HG02973 (cell line): ENCODE data around the gene SGK1.

ENCODE experiments used
- ATAC-seq: cut with Tn5 transposase; IDR thresholded peaks from one replicate; pipeline ENCODE4 v1.9.1; 2021; ENCODE audit warnings: moderate library complexity; ENCODE audit not compliant: unreplicated experiment

The SGK1 gene

DNA sequence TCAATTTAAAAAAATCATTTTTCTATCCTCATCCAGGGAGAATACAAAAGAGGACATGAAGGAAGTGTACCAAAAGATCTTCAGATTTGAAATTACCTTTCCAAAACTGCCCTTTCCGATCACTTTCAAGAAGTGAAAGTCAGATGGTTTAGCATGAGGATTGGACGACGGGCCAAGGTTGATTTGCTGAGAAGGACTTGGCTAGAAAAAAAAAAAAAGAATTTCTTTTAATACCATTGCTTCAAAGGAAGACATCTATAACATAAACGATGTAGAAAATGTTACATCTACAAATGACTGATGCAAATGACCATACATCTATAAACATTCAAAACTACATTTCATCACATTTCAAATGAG is 144.6 kb downstream of the SGK1 start:
- ATAC-seq: no peak

DNA sequence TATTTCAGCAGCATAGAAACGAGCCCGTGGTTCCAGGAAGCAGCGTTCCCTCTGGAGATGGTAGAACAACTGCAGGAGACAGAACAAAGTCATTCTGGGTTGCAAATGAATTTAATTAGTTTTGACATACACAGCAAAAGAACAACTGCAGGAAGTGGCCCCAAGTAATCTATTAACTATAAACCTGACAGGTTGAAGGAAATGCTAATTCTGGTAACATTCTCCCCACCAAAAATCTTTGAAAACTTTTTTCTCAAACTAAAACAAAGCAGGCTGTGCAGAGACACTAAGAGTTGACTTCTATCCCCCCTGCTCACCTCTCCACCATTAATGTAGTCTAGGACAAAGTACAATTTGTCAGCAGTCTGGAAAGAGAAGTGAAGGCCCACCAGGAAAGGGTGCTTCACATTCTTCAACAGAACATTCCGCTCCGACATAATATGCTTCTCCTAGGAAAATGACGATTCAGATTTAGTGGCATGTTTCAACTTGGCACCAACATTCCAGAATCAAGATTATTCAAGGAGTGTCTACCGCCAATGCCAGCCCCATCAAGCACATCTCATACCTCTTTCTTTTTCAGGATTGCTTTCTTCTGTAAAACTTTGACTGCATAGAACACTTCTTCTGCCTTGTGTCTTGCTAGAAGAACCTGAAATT is 145.1 kb downstream of the SGK1 start:
- no peak for ATAC-seq

DNA sequence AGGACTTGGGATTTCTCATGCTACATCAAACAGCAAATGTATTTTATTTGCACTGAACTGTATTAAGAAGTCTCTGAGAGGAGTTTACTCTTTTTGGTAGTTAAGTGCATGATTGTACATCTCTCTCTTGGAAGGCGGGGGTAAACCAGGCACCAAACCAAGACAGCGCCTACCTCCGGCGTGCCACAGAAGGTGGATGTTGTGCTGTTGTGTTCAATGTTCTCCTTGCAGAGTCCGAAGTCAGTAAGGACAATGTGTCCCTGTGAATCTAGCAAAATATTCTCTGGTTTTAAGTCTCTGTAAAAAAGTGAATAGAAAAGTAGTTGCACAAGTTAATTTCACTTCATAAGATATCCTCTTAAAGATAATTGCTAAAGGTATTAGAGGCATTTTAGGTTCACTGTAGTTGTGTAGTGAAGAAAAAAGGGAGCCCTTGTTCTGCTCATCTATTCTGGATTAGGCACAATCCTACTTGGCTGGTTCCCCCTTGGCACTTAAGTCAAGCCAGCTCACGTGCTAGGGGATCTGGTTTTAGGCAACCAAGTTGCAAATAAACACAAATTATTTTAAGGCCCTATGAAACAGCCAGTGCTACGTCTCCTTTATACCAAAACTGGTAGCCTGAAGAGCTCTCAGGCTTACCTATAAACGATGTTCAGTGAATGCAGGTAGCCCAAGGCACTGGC is 145.7 kb downstream of the SGK1 start:
- ATAC-seq: no peak

DNA sequence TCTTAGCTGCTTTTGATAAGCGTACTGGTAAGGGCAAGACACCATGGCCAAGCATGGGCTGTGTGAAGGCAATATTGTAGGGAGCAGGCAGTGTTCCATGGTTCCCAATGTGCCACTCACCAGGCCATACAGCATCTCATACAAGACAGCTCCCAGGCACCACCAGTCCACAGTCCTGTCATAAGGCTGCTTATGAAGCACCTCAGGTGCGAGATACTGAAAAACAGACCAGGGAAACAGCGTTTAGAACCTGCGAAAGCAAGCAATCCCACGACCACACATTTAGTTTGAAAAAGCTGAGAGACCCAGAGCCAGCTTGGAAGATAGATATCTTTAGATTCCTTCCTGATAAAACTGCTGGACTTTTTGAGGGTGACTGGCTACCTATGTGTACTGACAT is 146.4 kb downstream of the SGK1 start:
- no peak for ATAC-seq

DNA sequence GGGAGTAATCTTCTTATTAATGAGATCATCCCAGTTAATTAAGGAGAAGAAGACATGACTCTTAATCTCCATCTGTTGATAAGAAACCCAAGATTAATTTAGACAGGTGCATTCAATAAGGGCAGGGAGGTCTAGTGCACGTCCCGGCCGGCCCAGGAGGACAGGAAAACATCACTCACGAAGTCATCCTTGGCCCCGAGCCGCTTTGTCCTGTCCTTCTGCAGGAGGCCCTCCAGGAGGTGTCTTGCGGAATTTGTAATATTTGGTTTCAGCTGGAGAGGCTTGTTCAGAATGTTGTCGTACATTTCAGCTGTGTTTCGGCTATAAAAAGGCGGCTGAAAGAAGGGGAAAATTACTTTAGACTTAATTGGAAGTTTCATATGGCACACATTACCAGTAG is 147.1 kb downstream of the SGK1 start:
- ATAC-seq: no peak

DNA sequence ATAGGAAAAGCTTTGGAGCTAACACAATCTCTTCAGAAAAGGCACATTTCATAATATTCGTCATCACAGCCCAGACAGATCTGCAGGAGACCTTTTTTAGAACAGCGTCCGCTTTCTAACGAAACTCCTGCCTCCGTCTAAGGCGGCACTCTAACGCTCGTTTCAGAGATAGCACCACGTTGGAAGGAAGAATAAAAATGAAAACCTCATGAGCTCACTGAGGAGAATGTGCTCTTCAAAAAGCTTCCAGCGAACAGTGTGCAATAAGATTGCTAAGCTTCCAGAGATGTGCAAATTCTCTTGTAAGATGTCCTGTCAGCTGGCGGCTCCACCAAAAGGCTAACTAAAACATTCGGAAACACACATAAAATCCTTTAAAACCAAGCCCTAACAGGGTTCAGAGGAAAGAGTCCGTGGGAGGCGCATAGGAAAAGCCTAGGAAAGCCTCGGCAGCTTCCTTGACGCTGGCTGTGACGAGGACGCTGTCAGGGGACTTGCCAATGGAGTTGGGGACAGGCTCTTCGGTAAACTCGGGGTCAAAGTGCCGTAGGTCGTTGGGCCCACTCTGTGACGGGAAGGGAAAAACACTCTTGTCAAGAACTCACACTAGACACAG is 147.9 kb downstream of the SGK1 start:
- ATAC-seq: no peak

DNA sequence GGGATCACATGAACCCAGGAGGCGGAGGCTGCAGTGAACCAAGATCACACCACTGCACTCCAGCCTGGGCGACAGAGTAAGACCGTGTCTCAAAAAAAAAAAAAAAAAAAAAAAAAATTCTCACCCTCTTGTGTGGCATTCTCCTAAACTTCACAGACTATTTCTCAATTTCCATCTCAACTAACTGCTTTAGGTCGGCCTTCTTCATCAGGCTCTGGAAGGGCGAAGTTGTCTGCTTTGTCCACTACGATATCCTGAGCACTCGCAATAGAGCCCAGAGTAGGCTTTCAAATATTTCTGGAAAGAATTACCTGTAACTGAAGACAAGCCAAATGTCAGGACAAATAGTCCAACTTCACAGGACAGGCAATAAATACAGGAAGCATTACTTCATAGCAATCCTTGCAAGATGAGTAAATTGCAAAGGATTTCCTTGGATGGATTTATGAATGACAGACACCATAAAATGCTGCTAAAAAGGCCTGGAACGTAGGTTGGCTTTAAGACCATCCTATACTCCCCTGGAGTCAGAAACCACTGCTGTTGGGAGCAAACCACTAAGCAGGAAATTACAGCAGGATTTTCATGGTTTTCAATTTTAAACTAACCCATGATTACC is 149.2 kb downstream of the SGK1 start:
- ATAC-seq: no peak

DNA sequence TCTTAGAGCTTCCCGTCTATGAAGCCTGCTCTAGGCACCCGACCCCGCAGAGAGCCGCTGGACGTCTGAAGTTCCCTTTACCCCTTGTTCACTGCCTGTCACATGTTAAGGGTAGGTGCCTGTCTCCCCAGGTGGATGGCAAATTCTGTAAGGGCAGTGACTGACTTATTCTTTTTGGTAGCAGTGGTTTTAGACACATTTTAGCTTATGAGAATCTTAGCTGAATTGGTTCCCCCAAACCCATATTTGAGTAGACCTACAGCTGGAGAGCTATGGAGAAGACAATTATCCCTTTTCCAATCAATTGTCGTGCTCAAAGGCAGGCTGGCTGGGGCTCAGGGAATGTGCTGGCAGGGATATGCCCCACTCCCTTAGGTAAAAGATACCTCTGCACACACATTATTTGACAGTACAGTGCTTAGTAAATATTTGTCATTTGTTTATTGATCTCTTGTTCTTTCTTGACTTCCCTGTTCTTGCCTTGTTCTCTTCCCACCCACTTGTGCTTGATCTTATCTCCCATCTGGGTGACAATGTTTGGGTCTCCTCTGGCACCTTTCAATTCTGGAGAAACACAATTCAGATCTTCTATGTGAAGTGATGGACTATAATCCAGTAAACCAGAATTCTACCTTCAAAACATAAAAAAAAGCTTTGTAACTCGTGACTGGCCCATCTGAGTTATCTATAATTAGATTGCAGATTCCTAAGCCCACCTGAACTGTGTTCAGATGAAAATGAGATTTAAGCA is 151.2 kb downstream of the SGK1 start:
- ATAC-seq: no peak

DNA sequence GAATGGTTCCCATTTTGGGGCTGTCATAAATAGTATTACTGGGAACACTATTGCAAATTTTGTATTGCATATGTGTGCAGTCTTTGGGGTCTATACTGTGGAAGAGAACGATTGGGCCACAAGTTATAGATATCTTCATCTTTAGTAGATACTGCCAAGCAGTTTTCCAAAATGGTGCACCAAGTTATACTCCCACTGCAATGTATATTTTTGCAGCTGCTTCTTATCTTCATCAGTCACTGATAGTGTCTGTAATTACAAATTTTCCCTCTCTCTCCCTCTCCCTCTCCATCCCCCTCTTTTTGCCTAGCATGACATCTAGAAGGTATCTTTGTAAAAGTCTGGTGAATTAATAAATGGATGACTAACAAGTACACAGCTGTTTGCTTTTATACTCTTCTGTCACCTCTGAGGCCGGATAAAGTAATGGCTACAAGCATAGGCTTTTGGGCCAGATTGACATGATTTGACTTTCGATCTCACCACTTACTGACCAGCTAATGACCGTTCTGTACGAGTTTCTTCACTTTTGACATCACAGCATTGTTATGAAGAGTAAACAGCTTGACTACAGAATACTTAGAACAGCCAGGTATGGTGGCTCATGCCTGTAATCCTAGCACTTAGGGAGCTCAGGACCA is 152.2 kb downstream of the SGK1 start:
- ATAC-seq: no peak

DNA sequence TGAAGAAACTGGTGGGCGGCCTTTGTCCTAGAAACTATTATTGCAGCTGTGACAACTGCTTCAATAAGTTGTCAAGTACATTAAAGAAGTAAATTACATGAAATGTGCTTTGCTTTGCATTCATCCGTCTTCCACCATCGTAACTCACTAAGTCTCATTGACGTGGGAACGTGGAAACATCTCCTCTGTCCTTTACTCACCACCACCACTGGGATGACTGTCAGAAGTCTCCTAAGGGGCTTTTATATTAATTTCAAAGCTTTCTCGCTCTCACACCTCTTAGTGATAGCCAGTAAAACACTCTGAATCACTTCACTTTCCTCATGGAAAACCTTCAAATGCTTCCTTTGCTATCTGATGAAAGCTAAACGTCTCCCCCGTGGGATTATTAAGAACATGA is 153.6 kb downstream of the SGK1 start:
- no peak for ATAC-seq

DNA sequence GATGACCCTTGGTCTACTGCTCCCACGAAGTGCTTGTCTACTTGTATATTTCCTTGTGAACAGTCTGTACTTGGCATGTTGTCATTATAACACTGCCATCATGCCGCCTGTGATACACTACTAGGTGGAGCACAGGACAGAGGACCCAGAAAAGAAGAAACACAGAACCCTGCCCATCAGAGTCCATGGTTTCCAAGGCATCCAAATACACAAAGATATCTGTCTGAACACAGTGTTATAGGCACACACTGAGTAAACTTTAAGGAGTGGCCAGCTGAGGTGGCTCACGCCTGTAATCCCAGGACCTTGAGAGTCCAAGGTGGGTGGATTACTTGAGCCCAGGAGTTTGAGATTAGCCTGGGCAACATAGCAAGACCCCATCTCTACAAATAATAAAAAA is 155.0 kb downstream of the SGK1 start:
- no peak for ATAC-seq

DNA sequence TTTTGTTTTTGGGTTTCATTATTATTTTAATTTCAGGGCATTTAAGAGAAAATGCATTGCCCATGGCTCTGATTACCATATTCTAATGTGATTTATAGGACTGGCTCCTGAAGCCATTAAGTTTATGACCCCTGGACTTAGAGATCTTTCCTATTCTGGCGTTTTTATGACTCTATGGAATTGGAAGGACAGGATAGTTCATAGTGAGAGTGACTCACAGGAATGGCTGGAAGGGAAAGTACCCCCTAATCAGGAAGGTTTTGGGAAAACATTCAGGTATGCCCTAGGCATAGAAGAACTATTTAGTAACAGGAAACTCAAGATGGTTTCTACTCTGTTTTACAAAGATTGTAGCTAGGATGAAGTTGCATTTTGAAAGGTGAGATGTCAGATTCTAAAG is 156.9 kb downstream of the SGK1 start:
- no peak for ATAC-seq

DNA sequence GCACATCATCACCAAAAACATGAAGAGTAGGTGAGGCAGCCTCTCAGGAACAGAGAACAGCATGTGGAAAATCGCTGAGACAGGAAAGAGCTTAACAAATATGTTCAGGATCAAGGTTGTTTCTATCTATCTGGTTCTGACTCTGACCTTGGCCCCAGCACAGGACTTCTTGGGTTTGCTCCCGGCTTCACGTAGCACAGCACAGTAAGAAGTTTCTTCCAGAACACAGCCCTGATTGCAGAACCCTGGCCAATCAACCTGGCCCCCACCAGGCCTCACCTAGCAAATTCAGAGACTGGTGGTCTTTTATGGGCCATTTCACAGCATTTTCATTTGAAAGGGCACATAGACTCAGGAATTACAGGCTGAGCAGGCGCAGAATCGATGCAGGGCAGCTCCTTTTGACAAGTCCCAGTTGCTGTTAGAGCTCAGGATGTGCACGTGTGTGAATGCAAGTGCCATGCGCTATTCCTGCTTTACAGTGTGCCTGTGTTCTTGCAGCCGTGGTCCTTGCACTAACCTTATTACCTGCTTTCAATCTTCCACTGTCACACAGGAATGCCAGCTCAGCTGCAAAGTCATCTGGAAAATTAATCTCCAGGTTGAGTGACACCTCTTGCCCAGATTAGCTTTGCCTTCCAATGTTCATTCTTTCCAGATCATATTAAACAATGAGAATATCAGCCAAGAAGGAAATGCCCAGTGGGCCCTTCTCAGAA is 165.0 kb downstream of the SGK1 start:
- no peak for ATAC-seq

DNA sequence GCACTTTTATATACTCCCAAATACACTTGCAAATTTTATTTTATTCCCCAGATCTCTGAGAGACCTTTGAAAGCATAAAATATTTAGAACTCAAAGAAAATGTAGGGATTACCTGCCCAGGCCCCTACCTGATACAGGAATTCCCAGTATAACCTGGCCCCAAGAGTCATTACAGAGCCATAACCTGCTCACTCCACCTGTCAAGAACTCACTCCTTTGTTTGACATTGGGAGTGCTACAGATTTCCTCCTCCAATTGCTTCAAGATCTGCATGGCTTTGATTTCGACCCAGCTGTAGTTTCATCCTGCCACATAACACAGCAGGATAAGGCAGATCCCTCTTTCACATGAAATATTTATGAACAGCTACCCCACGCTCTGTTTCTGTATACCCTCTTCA is 169.3 kb downstream of the SGK1 start:
- no peak for ATAC-seq

DNA sequence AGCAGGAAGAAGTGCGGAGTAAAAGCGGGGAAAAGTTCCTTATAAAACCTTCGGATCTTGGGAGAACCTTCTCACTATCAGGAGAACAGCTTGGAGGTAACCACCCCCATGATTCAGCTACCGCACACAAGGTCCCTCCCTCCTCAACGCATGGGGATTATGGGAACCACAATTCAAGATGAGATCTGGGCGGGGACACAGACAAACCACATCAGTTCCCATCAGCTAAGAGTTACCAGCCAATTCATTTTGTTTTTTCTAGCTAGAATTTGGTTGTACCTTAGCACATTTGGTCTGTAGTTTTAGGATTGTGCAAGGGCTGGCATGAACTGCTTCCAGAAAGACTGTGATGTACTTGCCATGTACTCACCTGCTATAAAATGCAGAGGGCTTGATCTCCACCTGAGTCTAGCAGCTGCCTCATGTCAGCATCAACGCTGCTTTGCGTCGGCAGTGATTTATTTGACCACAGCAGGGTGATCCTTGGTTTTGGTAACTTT is 170.8 kb downstream of the SGK1 start:
- ATAC-seq: no peak

DNA sequence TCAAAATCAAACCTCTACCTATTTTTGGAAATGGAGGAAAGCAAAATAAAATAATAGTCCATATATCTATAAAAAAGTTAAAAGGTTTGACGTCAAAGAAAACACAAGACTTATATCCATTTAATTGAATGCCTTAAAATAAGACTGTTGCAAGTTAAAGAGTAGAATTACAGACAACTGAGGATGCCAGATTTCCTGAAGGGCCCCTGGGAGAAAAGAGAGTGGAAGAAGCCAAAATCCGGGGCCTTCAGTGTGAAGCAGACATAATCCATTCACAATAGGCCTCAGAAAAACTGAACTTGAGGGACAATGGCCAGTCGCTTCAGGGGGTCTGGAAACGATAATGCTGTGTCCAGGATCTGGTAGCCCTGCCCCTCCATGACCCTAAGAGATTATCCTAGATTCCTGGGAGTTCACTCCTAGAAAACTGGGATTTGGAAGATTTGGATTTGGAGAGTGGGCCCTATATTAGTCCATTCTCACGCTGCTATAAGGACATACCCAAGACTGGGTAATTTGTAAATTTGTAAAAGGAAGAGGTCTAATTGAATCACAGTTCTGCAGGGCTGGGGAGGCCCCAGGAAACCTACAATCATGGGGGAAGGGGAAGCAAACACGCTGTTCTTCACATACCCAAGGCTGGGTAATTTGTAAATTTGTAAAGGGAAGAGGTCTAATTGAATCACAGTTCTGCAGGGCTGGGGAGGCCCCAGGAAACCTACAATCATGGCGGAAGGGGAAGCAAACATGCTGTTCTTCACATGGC is 171.5 kb downstream of the SGK1 start:
- ATAC-seq: no peak

DNA sequence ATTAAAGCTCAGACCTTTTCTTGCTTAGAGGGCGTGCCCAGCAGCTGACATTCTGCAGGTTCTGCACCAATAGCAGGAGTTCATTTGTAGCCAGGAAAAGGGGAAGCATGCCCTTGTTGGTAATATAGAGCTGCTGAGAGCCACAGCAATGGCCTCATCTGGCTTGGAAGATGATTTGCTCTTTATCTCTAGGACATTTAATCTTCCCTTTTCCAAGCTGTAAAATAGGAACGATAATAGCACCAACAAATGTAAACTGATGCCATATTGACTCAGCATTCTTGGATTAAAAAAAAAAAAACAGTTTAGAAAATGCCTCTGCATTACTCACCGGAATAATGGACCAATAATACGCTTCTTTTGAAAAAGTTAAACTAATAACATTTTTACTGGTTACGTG is 172.1 kb downstream of the SGK1 start:
- no peak for ATAC-seq

DNA sequence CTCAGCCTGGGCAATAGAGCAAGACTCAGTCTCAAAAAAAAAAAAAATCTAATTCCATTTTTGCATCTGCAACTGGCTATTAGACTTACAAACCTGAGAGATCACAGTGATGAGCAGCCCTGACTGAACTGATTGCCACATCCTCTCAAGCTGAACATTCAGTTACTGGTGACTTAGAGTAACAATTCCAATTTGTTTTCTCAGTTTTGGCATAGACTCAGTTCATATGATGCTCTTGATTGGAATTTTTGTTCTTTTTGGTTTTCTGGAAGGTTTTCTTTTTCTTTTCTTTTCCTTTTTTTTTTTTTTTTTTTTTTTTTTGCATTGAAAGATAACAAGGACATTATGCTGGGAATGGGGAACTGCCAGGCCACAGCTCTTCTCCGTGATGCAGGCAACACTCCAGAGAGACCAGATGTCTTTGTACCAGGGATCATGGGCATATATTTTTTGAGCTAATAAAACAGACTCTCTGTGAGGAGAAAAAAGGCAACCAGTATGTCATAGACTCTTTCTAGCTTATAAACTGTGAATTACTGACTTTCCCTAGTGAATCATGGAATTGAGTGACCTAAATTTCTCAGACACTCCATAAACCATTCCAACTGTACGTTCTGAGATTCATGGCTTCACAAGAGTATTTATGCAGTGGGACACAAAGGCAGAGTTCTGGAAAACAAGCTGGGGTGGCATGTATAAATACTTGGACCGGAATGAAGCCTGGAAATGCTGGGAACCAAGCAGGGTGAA is 179.5 kb downstream of the SGK1 start:
- no peak for ATAC-seq

DNA sequence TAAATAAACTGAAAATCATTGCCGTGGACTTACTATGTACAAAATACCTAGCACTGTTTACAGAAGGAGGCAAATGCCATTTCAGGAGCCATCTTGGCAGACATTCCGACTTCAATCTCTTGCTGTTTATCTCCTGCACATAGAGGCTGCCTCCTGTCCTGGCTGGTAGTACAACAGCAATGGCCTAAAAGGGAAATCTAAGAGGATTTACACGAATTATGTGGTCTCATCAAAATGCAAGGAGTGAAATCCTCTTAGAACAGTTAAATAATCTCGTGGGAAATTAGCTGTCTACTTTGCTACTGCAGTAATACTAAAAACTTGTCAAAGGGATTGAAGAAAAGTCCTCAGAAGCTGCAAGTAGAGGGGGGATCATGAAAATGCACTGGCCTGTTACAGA is 183.3 kb downstream of the SGK1 start:
- no peak for ATAC-seq
